SK-N-SH (cell line): ENCODE measurements around the gene SYAP1. TPM values are rescaled to one million over a fixed set of nuclear protein-coding genes. Genes with fewer than 3 reads are reported as not detected.

Experiments used
- CTCF ChIA-PET: fragments of 300-600, 350-600 bp; formaldehyde crosslinking; extraction: SDS; loops from one replicate; lab custom pipeline; 2021; lab: Yijun Ruan, JAX
- POLR2A ChIA-PET: fragments of 350-600 bp; sonication (Branson Sonifier 250); formaldehyde crosslinking; extraction: SDS; loops from one replicate; lab custom pipeline; 2020; ENCODE audit warnings: antibody characterized with exemption, inconsistent platforms; lab: Yijun Ruan, JAX
- DNase-seq: peaks from one replicate; pipeline ENCODE4 v3.0.0; 2012
- H2AFZ ChIP-seq: fragments of 200-600 bp; sonication (generic); 2 replicates; pipeline ENCODE4 v1.8.1; 2016; ENCODE audit warnings: antibody characterized with exemption, mild to moderate bottlenecking, low read depth
- H3F3A ChIP-seq: fragments of 200-600 bp; sonication (generic); replicated peaks from 2 replicates; pipeline ENCODE3; 2016; ENCODE audit warnings: antibody characterized with exemption, mild to moderate bottlenecking; ENCODE audit not compliant: insufficient read depth
- H3K27ac ChIP-seq, 2 experiments: fragments of 200-500 bp in 1 of 2; fragments of 200-600 bp in 1 of 2; sonication (Bioruptor generic) in 1 of 2; sonication (generic), shearing (Covaris generic) in 1 of 2; 2 replicates each; pipeline versions ENCODE4 v1.5.1 to v1.6.1; 2014 to 2016; ENCODE audit warnings: low read depth in 2 of 2, inconsistent platforms in 1 of 2, low read length in 1 of 2, mild to moderate bottlenecking in 1 of 2, mixed read lengths in 1 of 2
- H3K27me3 ChIP-seq: fragments of 200-600 bp; sonication (generic), shearing (Covaris generic); 2 replicates; pipeline ENCODE4 v1.6.1; 2016; ENCODE audit warnings: mixed run types; ENCODE audit not compliant: insufficient read depth
- H3K36me3 ChIP-seq, 2 experiments: fragments of 200-500 bp in 1 of 2; fragments of 200-600 bp in 1 of 2; sonication (Bioruptor generic) in 1 of 2; sonication (generic) in 1 of 2; replicated peaks in 1 of 2; 2 replicates each; pipeline versions ENCODE3 to v1.5.1; 2014 to 2016; ENCODE audit warnings: low read length in 1 of 2, mild to moderate bottlenecking in 1 of 2; ENCODE audit not compliant: insufficient read depth in 2 of 2, control insufficient read depth in 1 of 2
- H3K4me1 ChIP-seq, 2 experiments: fragments of 200-500 bp in 1 of 2; fragments of 200-600 bp in 1 of 2; sonication (Bioruptor generic) in 1 of 2; sonication (generic), shearing (Covaris generic) in 1 of 2; 2 replicates each; pipeline versions ENCODE4 v1.5.1 to v1.6.1; 2014 to 2016; ENCODE audit warnings: low read depth in 1 of 2, low read length in 1 of 2, mixed run types in 1 of 2; ENCODE audit not compliant: insufficient read depth in 2 of 2, control insufficient read depth in 1 of 2
- H3K4me2 ChIP-seq: fragments of 200-600 bp; sonication (generic), shearing (Covaris generic); 2 replicates; pipeline ENCODE4 v1.6.1; 2017; ENCODE audit warnings: mixed run types
- H3K4me3 ChIP-seq, 2 experiments: fragments of 200-500 bp in 1 of 2; fragments of 200-600 bp in 1 of 2; sonication (Bioruptor generic) in 1 of 2; sonication (generic), shearing (Covaris generic) in 1 of 2; 2 replicates each; pipeline versions ENCODE4 v1.5.1 to v1.8.1; 2014 to 2016; ENCODE audit warnings: low read depth in 2 of 2, inconsistent platforms in 1 of 2, low read length in 1 of 2, mild to moderate bottlenecking in 1 of 2, mixed read lengths in 1 of 2, moderate library complexity in 1 of 2
- H3K79me2 ChIP-seq: fragments of 200-600 bp; sonication (generic); 2 replicates; pipeline ENCODE4 v1.8.1; 2017; ENCODE audit warnings: mild to moderate bottlenecking; ENCODE audit not compliant: insufficient read depth
- H3K9ac ChIP-seq: fragments of 200-600 bp; sonication (generic); 2 replicates; pipeline ENCODE4 v1.6.1; 2017; ENCODE audit warnings: mixed run types
- H3K9me2 ChIP-seq: fragments of 200-600 bp; sonication (generic); 2 replicates; pipeline ENCODE4 v1.6.1; 2017; ENCODE audit warnings: mixed run types
- H3K9me3 ChIP-seq: fragments of 200-600 bp; sonication (generic); 2 replicates; pipeline ENCODE4 v1.6.1; 2017; ENCODE audit warnings: mixed run types, mild to moderate bottlenecking, moderate library complexity
- H4K20me1 ChIP-seq: fragments of 200-600 bp; sonication (generic); 2 replicates; pipeline ENCODE4 v1.6.1; 2017; ENCODE audit warnings: mild to moderate bottlenecking, mixed run types; ENCODE audit not compliant: insufficient read depth
- CHD2 ChIP-seq: fragments of 150-350 bp; IDR thresholded peaks from 2 replicates; pipeline ENCODE4 v1.6.1; 2018; ENCODE audit warnings: low read length; ENCODE audit not compliant: partially characterized antibody
- ELF1 ChIP-seq: IDR thresholded peaks from 2 replicates; pipeline ENCODE4 v1.4.0; 2012
- EZH2phosphoT487 ChIP-seq: fragments of 200-600 bp; sonication (generic); IDR thresholded peaks from 2 replicates; pipeline ENCODE4 v1.6.1; 2017; ENCODE audit warnings: low read depth, mixed run types, mild to moderate bottlenecking, antibody characterized with exemption, moderate library complexity, borderline replicate concordance
- FOXM1 ChIP-seq: IDR thresholded peaks from 2 replicates; pipeline ENCODE4 v1.4.0; 2012; ENCODE audit warnings: low read depth, mild to moderate bottlenecking
- GATA2 ChIP-seq: sonication (generic); formaldehyde crosslinking; IDR thresholded peaks from 2 replicates; pipeline ENCODE4 v1.5.0; 2020; ENCODE audit warnings: mild to moderate bottlenecking, missing genetic modification reagents
- JUND ChIP-seq: IDR thresholded peaks from 2 replicates; pipeline ENCODE4 v1.4.0; 2012
- NFIC ChIP-seq: IDR thresholded peaks from 2 replicates; pipeline ENCODE4 v1.4.0; 2012; ENCODE audit warnings: borderline replicate concordance
- NRF1 ChIP-seq: IDR thresholded peaks from 2 replicates; pipeline ENCODE4 v1.6.1; 2012; ENCODE audit warnings: low read depth, mild to moderate bottlenecking, low read length
- POLR2AphosphoS5 ChIP-seq: IDR thresholded peaks from 2 replicates; pipeline ENCODE4 v1.6.1; 2012; ENCODE audit warnings: low read depth, low read length
- RAD21 ChIP-seq: IDR thresholded peaks from 2 replicates; pipeline ENCODE4 v1.6.1; 2012; ENCODE audit warnings: mild to moderate bottlenecking, low read length
- RFX5 ChIP-seq: IDR thresholded peaks from 2 replicates; pipeline ENCODE4 v1.6.1; 2012; ENCODE audit warnings: mild to moderate bottlenecking, improper control_type of control experiment, low read length
- RXRA ChIP-seq: IDR thresholded peaks from 2 replicates; pipeline ENCODE4 v1.4.0; 2012; ENCODE audit warnings: low read depth, mild to moderate bottlenecking, borderline replicate concordance
- SIN3A ChIP-seq: IDR thresholded peaks from 2 replicates; pipeline ENCODE4 v1.6.1; 2012; ENCODE audit warnings: low read depth, mild to moderate bottlenecking, low read length, moderate library complexity, borderline replicate concordance
- TAF1 ChIP-seq: IDR thresholded peaks from 2 replicates; pipeline ENCODE4 v1.6.1; 2012; ENCODE audit warnings: low read depth, mild to moderate bottlenecking, low read length, moderate library complexity, borderline replicate concordance
- TEAD4 ChIP-seq: IDR thresholded peaks from 2 replicates; pipeline ENCODE4 v1.4.0; 2012; ENCODE audit warnings: mild to moderate bottlenecking, borderline replicate concordance; ENCODE audit not compliant: insufficient read depth
- YY1 ChIP-seq: IDR thresholded peaks from 2 replicates; pipeline ENCODE4 v1.4.0; 2012; ENCODE audit warnings: low read depth, mild to moderate bottlenecking
- WGBS: methylation state at CpG from one replicate; pipeline ENCODE4 v1.1.6; 2017; ENCODE audit warnings: low lambda C conversion rate; 5-methylcytosine and 5-hydroxymethylcytosine counted together
- polyA plus RNA-seq, 3 experiments: library from polyadenylated mRNA; depleted of rRNA; stranded (reverse); fragments of >200 nt; gene quantifications; 2 replicates each; pipeline ENCODE4 v1.2.3, GENCODE V29; 2012
- TF ChIP-seq, protein P1 (sequence below): IDR thresholded peaks from 2 replicates; pipeline ENCODE4 v1.6.1; 2012; ENCODE audit warnings: mild to moderate bottlenecking, low read depth, low read length, moderate library complexity
- TF ChIP-seq, protein P2 (sequence below): fragments of 150-350 bp; IDR thresholded peaks from 2 replicates; pipeline ENCODE4 v1.6.1; 2016; ENCODE audit warnings: mild to moderate bottlenecking, low read depth, low read length
- TF ChIP-seq, protein P3 (sequence below): fragments of 200-600 bp; sonication (generic); IDR thresholded peaks from 2 replicates; pipeline ENCODE4 v1.6.1; 2017; ENCODE audit warnings: antibody characterized with exemption, mild to moderate bottlenecking, moderate library complexity

SYAP1 gene
- polyA plus RNA-seq, 1 of the 3 experiments (the other 2 are of a cell fraction): 11.9 TPM

DNA sequence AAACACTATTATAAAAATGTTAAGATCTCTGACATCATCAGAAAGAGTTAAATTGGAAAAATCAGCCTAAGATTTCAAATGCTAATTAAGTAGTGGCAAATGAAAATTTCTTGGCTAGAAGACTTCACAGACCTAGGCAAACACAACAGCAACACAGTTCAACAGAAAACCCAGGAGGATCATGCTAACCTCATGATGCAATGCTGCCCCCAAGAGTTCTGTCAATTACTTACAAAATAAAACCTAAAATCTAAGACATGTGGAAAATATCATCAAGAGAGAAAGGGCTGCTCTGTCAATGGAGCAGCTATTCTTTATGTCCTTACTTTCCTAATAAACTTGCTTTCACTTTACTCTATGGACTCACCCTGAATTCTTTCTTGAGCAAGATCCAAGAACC is 48.4 kb upstream of the SYAP1 start (continued):
- TF ChIP-seq, protein P1, sequence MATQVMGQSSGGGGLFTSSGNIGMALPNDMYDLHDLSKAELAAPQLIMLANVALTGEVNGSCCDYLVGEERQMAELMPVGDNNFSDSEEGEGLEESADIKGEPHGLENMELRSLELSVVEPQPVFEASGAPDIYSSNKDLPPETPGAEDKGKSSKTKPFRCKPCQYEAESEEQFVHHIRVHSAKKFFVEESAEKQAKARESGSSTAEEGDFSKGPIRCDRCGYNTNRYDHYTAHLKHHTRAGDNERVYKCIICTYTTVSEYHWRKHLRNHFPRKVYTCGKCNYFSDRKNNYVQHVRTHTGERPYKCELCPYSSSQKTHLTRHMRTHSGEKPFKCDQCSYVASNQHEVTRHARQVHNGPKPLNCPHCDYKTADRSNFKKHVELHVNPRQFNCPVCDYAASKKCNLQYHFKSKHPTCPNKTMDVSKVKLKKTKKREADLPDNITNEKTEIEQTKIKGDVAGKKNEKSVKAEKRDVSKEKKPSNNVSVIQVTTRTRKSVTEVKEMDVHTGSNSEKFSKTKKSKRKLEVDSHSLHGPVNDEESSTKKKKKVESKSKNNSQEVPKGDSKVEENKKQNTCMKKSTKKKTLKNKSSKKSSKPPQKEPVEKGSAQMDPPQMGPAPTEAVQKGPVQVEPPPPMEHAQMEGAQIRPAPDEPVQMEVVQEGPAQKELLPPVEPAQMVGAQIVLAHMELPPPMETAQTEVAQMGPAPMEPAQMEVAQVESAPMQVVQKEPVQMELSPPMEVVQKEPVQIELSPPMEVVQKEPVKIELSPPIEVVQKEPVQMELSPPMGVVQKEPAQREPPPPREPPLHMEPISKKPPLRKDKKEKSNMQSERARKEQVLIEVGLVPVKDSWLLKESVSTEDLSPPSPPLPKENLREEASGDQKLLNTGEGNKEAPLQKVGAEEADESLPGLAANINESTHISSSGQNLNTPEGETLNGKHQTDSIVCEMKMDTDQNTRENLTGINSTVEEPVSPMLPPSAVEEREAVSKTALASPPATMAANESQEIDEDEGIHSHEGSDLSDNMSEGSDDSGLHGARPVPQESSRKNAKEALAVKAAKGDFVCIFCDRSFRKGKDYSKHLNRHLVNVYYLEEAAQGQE: no peak
- TF ChIP-seq POLR2AphosphoS5 (no peak), SIN3A (no peak), GATA2 (CRISPR knock-in tag) (no peak), CHD2 (no peak), FOXM1 (no peak), RFX5 (no peak), RXRA (no peak), NFIC (no peak), RAD21 (peak; percentile 86), ELF1 (no peak), NRF1 (no peak), YY1 (no peak), EZH2phosphoT487 (no peak)
- TF ChIP-seq, protein P2, sequence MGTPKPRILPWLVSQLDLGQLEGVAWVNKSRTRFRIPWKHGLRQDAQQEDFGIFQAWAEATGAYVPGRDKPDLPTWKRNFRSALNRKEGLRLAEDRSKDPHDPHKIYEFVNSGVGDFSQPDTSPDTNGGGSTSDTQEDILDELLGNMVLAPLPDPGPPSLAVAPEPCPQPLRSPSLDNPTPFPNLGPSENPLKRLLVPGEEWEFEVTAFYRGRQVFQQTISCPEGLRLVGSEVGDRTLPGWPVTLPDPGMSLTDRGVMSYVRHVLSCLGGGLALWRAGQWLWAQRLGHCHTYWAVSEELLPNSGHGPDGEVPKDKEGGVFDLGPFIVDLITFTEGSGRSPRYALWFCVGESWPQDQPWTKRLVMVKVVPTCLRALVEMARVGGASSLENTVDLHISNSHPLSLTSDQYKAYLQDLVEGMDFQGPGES: no peak
- TF ChIP-seq, protein P3, sequence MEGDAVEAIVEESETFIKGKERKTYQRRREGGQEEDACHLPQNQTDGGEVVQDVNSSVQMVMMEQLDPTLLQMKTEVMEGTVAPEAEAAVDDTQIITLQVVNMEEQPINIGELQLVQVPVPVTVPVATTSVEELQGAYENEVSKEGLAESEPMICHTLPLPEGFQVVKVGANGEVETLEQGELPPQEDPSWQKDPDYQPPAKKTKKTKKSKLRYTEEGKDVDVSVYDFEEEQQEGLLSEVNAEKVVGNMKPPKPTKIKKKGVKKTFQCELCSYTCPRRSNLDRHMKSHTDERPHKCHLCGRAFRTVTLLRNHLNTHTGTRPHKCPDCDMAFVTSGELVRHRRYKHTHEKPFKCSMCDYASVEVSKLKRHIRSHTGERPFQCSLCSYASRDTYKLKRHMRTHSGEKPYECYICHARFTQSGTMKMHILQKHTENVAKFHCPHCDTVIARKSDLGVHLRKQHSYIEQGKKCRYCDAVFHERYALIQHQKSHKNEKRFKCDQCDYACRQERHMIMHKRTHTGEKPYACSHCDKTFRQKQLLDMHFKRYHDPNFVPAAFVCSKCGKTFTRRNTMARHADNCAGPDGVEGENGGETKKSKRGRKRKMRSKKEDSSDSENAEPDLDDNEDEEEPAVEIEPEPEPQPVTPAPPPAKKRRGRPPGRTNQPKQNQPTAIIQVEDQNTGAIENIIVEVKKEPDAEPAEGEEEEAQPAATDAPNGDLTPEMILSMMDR: peak; percentile 76

DNA sequence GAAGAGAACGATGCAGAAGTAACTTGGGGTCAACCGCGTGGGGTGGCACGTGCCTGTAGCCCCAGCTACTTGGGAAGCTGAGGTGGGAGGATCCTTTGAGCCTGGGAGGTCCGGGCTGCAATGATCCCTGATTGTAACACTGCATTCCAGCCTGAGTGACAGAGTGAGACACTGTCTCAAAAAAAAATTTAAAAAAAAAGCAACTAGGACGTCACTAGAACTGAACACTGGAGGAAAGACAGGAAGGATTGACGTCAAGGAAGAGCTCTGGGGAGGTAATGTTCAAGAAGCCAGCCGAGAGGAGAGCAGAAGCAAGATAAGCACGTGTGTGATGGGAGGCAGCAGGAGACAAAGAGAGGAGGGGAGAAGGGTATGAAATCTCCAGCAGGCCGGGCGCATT is 40.7 kb upstream of the SYAP1 start:
- H3K4me3 ChIP-seq: no peak overlapping the region
- POLR2A ChIA-PET: no interaction called here
- H3K27ac ChIP-seq: no peak overlapping the region
- CTCF ChIA-PET: no interaction called here
- H3K9me3 ChIP-seq: no peaks in the 10 kb centered on the region
- DNase-seq: no peak
- TF ChIP-seq TAF1: no peak
- no peak for TF ChIP-seq JUND
- TF ChIP-seq, protein P1: no peak
- no peak for TF ChIP-seq YY1
- TF ChIP-seq TEAD4: no peak
- TF ChIP-seq EZH2phosphoT487: no peak
- no peak for TF ChIP-seq POLR2AphosphoS5
- TF ChIP-seq, all 33 proteins: peak for 0
- Histone ChIP-seq H4K20me1 (no peaks in the 10 kb centered on the region), H2AFZ (no peak overlapping the region), H3K9me2 (no peaks in the 10 kb centered on the region), H3K9ac (no peak overlapping the region), H3K27me3 (no peaks in the 10 kb centered on the region), H3K4me1 (no peaks in the 10 kb centered on the region), H3K36me3 (peaks cover 22 to 39% of the 10 kb centered on the region in 2 experiments), H3K79me2 (no peaks in the 10 kb centered on the region), H3K4me2 (no peak overlapping the region), H3F3A (no peaks in the 10 kb centered on the region)
- WGBS: 70% methylated on average over 11 of the region's 11 CpGs
